PC-9 (cell line): ENCODE results near the gene TTC4. TPM values are rescaled to one million over a fixed set of nuclear protein-coding genes. Genes with fewer than 3 reads are reported as not detected.

Experiments
- BruUV-seq: library from RNA; stranded (reverse); fragments of 400-500 nt; replicated peaks from 2 replicates; lab custom pipeline; 2021; lab: Mats Ljungman, UMichigan
- CTCF ChIA-PET: fragments of 300-600 bp; sonication (Branson Sonifier 250); formaldehyde crosslinking; loops from one replicate; lab custom pipeline; 2022; ENCODE audit warnings: antibody characterized with exemption; lab: Charles Lee
- POLR2A ChIA-PET: fragments of 300-600 bp; sonication (Branson Sonifier 250); formaldehyde crosslinking; loops from one replicate; lab custom pipeline; 2022; ENCODE audit warnings: antibody characterized with exemption; ENCODE audit not compliant: unreplicated experiment; lab: Charles Lee
- DNase-seq, 2 experiments: peaks; one replicate each; pipeline versions ENCODE4 v3.0.0 to v3.0.0-alpha.2; 2015 to 2022; ENCODE audit warnings: mixed read lengths in 1 of 2
- H2AFZ ChIP-seq: fragments of 200-600 bp; sonication (generic); 2 replicates; pipeline ENCODE4 v1.8.1; 2017; ENCODE audit warnings: antibody characterized with exemption
- H3F3A ChIP-seq: fragments of 200-600 bp; sonication (generic); 2 replicates; pipeline ENCODE4 v1.8.1; 2017; ENCODE audit warnings: antibody characterized with exemption, mild to moderate bottlenecking, low read depth; ENCODE audit not compliant: insufficient read depth
- H3K27ac ChIP-seq: fragments of 200-600 bp; sonication (generic); 2 replicates; pipeline ENCODE4 v1.6.1; 2016; ENCODE audit warnings: mixed run types
- H3K27me3 ChIP-seq: fragments of 200-600 bp; sonication (generic); 2 replicates; pipeline ENCODE4 v1.6.1; 2016; ENCODE audit warnings: low read depth, mixed run types; ENCODE audit not compliant: insufficient read depth
- H3K36me3 ChIP-seq: fragments of 200-600 bp; sonication (generic); 2 replicates; pipeline ENCODE4 v1.6.1; 2016; ENCODE audit warnings: low read depth, mixed run types
- H3K4me1 ChIP-seq: fragments of 200-600 bp; sonication (generic); replicated peaks from 2 replicates; pipeline ENCODE4 v1.6.1; 2016; ENCODE audit warnings: mixed run types; ENCODE audit not compliant: insufficient read depth
- H3K4me2 ChIP-seq: fragments of 200-600 bp; sonication (generic); 2 replicates; pipeline ENCODE4 v1.6.1; 2017; ENCODE audit warnings: mixed run types
- H3K4me3 ChIP-seq: fragments of 200-600 bp; sonication (generic); 2 replicates; pipeline ENCODE4 v1.6.1; 2016; ENCODE audit warnings: mixed run types
- H3K79me2 ChIP-seq: fragments of 200-600 bp; sonication (generic); 2 replicates; pipeline ENCODE4 v1.6.1; 2017; ENCODE audit warnings: low read depth, mixed run types
- H3K9me2 ChIP-seq: fragments of 200-600 bp; sonication (generic); 2 replicates; pipeline ENCODE4 v1.8.1; 2017; ENCODE audit warnings: mild to moderate bottlenecking; ENCODE audit not compliant: insufficient read depth
- H3K9me3 ChIP-seq: fragments of 200-600 bp; sonication (generic); 2 replicates; pipeline ENCODE4 v1.8.1; 2016; ENCODE audit warnings: low read depth; ENCODE audit not compliant: insufficient read depth
- H4K20me1 ChIP-seq: fragments of 200-600 bp; sonication (generic); 2 replicates; pipeline ENCODE4 v1.8.1; 2017; ENCODE audit not compliant: insufficient read depth
- CTCF ChIP-seq: fragments of 200-600 bp; sonication (generic); conservative IDR thresholded peaks from 2 replicates; pipeline ENCODE4 v1.6.1; 2017; ENCODE audit warnings: mixed run types, antibody characterized with exemption, mild to moderate bottlenecking, moderate library complexity
- EZH2 ChIP-seq: fragments of 200-600 bp; sonication (generic); IDR thresholded peaks from 2 replicates; pipeline ENCODE4 v1.8.0; 2017; ENCODE audit warnings: antibody characterized with exemption, low read depth
- intact Hi-C: fragments of 100-400 bp; cut with micrococcal nuclease; formaldehyde crosslinking; loops from one replicate; pipeline ENCODE4 v1.10.0; 2022; ENCODE audit not compliant: unreplicated experiment
- total RNA-seq: library from RNA; stranded (reverse); gene quantifications from 2 replicates; pipeline ENCODE4 v1.2.3, GENCODE V29; 2021

Gene TTC4
- total RNA-seq, 1 experiment from 2014 or later = 31.5 TPM

GRCh38 chr1:54741531-54741930 is 25.9 kb downstream of the TTC4 start:
- Histone ChIP-seq H3K9me3 (no peaks in the 10 kb centered on the region), H3K27me3 (no peaks in the 10 kb centered on the region), H3K4me2 (no peak overlapping the region), H3K27ac (no peak overlapping the region), H2AFZ (no peak overlapping the region), H4K20me1 (no peaks in the 10 kb centered on the region; the same call in 1 of the 2 replicates), H3K4me1 (peaks cover 11% of the 10 kb centered on the region), H3K79me2 (no peaks in the 10 kb centered on the region), H3K36me3 (peaks cover 7% of the 10 kb centered on the region; the same call in 1 of the 2 replicates), H3K4me3 (no peak overlapping the region), H3K9me2 (no peaks in the 10 kb centered on the region), H3F3A (peaks cover 8% of the 10 kb centered on the region; the same call in 1 of the 2 replicates)
- no TSS peak for BruUV-seq
- POLR2A ChIA-PET = no interaction called here
- TF ChIP-seq EZH2 (no peak), CTCF (no peak)
- DNase-seq = no peak
- CTCF ChIA-PET = no interaction called here
- intact Hi-C loops = no loop called here

- Histone ChIP-seq H3K4me2 (no peak overlapping the region), H3K36me3 (peaks cover 7% of the 10 kb centered on the region; the same call in 1 of the 2 replicates), H3K27me3 (no peaks in the 10 kb centered on the region), H3K27ac (no peak overlapping the region), H3K9me3 (no peaks in the 10 kb centered on the region), H3K9me2 (no peaks in the 10 kb centered on the region), H3K79me2 (no peaks in the 10 kb centered on the region), H2AFZ (no peak overlapping the region), H3K4me3 (no peak overlapping the region), H3K4me1 (peaks cover 11% of the 10 kb centered on the region), H3F3A (peaks cover 8% of the 10 kb centered on the region; the same call in 1 of the 2 replicates), H4K20me1 (no peaks in the 10 kb centered on the region; the same call in 1 of the 2 replicates)
- intact Hi-C loops = no loop called here
- ChIA-PET CTCF (no interaction called here), POLR2A (no interaction called here)
- TF ChIP-seq EZH2 = no peak
- TF ChIP-seq CTCF = no peak
- no TSS peak for BruUV-seq
- DNase-seq = no peak
Observed at GRCh38 chr1:54742282-54742681, 26.6 kb downstream of the TTC4 start.

- TF ChIP-seq CTCF (no peak), EZH2 (no peak)
- H3K27ac ChIP-seq = no peak overlapping the region
- DNase-seq = no peak
- H3K79me2 ChIP-seq = no peaks in the 10 kb centered on the region
- no peak overlapping the region for H2AFZ ChIP-seq
- H3K36me3 ChIP-seq = peaks cover 7% of the 10 kb centered on the region; the same call in 1 of the 2 replicates
- H3K4me1 ChIP-seq = peaks cover 11% of the 10 kb centered on the region
- no peaks in the 10 kb centered on the region for H3K9me3 ChIP-seq
- H4K20me1 ChIP-seq = no peaks in the 10 kb centered on the region; the same call in 1 of the 2 replicates
- no peaks in the 10 kb centered on the region for H3K9me2 ChIP-seq
- H3K4me3 ChIP-seq = no peak overlapping the region
- H3K27me3 ChIP-seq = no peaks in the 10 kb centered on the region
- CTCF ChIA-PET = interaction anchor here (0.7 kb wide), 1 partner anchor 704 kb away, joined by 3 read pairs; no protein-coding TSS in a partner anchor
- BruUV-seq = no TSS peak
- peaks cover 8% of the 10 kb centered on the region; the same call in 1 of the 2 replicates for H3F3A ChIP-seq
- H3K4me2 ChIP-seq = no peak overlapping the region
- POLR2A ChIA-PET = interaction anchor here (0.6 kb wide), 1 partner anchor 701 kb away, joined by 3 read pairs; no protein-coding TSS in a partner anchor
- intact Hi-C loops = no loop called here
Observed at GRCh38 chr1:54743416-54744226, 28.0 kb downstream of the TTC4 start.
